GM20000 (cell line): Measurements from ENCODE around the gene RND3.

Experiments used
- DNase-seq: peaks from one replicate; pipeline ENCODE4 v3.0.0; 2012; ENCODE audit warnings: low spot score
- CTCF ChIP-seq: IDR thresholded peaks from 2 replicates; pipeline ENCODE4 v1.5.1; 2012; ENCODE audit warnings: mild to moderate bottlenecking, control low read depth; ENCODE audit errors: extremely low read depth, missing control alignments

The RND3 gene

GRCh38 chr2:150469706-150470274, 17.7 kb downstream of the RND3 start:
- TF ChIP-seq CTCF, result no peak
- no peak for DNase-seq

GRCh38 chr2:150468350-150468960, 19.0 kb downstream of the RND3 start:
- no peak for DNase-seq
- no peak for TF ChIP-seq CTCF

- no peak for TF ChIP-seq CTCF
These were observed 19.9 kb downstream of the RND3 start for GRCh38 chr2:150467621-150467963.

GRCh38 chr2:150466741-150467620, 20.5 kb downstream of the RND3 start:
- DNase-seq, result no peak
- no peak for TF ChIP-seq CTCF

More at GRCh38 chr2:150467621-150467963, 19.9 kb downstream of the RND3 start:
- DNase-seq, result no peak

GRCh38 chr2:150465703-150466569, 21.5 kb downstream of the RND3 start:
- TF ChIP-seq CTCF, result no peak
- DNase-seq, result no peak

GRCh38 chr2:150464986-150465385, 22.5 kb downstream of the RND3 start:
- no peak for TF ChIP-seq CTCF
- no peak for DNase-seq

GRCh38 chr2:150464270-150464669, 23.2 kb downstream of the RND3 start:
- DNase-seq, result no peak
- TF ChIP-seq CTCF, result no peak
